ENCODE measurements around the gene RPS10. TPM values are rescaled to one million over a fixed set of nuclear protein-coding genes. Genes with fewer than 3 reads are reported as not detected.

Gene RPS10
- total and polyA plus RNA-seq, 2 of the 8 experiments (the other 6 are each of a cell fraction or from before 2014, with no cell fraction given) = 2,408 to 11,142 TPM

- peaks cover 5% of the 10 kb centered on the region; the same call in 1 of the 2 replicates for H3K23me2 ChIP-seq (ENCODE audit: low read depth, low read length)
- peak overlapping the region; percentile 96 for H3K18ac ChIP-seq (ENCODE audit: extremely low read depth, low read length)
- H2BK120ac ChIP-seq (replicated peaks; ENCODE audit: low read depth, low read length) = no peak overlapping the region
- H3K36me3 ChIP-seq (ENCODE audit: control insufficient read depth in 2 of 4, insufficient read depth in 4 of 4, low read length in 3 of 4) = peaks cover 32 to 53% (median 43%) of the 10 kb centered on the region in 4 experiments
- H2BK12ac ChIP-seq (ENCODE audit: low read depth, low read length) = no peak overlapping the region
- H3K79me1 ChIP-seq (ENCODE audit: low read depth, low read length) = no peaks in the 10 kb centered on the region
- peaks cover 3 to 40% of the 10 kb centered on the region in 2 experiments for H3K79me2 ChIP-seq (ENCODE audit: control insufficient read depth in 1 of 2, insufficient read depth in 2 of 2, low read length in 2 of 2)
- DNase-seq (ENCODE audit: low read depth in 1 of 2, low spot score in 2 of 2) (no peak), FAIRE-seq (no peak)
- peak overlapping the region; percentile 92 for H2BK5ac ChIP-seq (ENCODE audit: low read depth, low read length)
- peak overlapping the region; percentile 91 for H3K56ac ChIP-seq (replicated peaks; ENCODE audit: insufficient read length, low read depth, low read length)
- no peaks in the 10 kb centered on the region; a peak in 1 of 4 replicates for H3K9me3 ChIP-seq (ENCODE audit: insufficient read depth in 2 of 2, low read depth in 1 of 2, low read length in 1 of 2)
- ChIA-PET POLR2A (ENCODE audit: partially characterized antibody) (interaction anchor here (0.7 to 12.2 kb wide), 29 partner anchors 12 to 464 kb away, joined by 3 to 256 read pairs (median 6); partner anchors contain the start of genes ANKS1A, BLTP3A, HMGA1 and NUDT3), CTCF (ENCODE audit: partially characterized antibody) (interaction anchor here (1.5 to 1.8 kb wide), 2 partner anchors 10 to 175 kb away, joined by 4 read pairs; no protein-coding TSS in a partner anchor)
- peaks cover 8% of the 10 kb centered on the region in 2 experiments for H4K20me1 ChIP-seq (replicated peaks in 1 of 2; ENCODE audit: control insufficient read depth in 1 of 2, insufficient read depth in 2 of 2, low read length in 2 of 2)
- H3K4me3 ChIP-seq (ENCODE audit: extremely low read depth in 1 of 4, insufficient read depth in 2 of 4, low read depth in 3 of 4, low read length in 4 of 4) = peak overlapping the region; percentile 91 to 99 (median 95)
- H3K4me1 ChIP-seq (replicated peaks in 1 of 4; ENCODE audit: control insufficient read depth in 3 of 4, insufficient read depth in 4 of 4, low read length in 3 of 4) = peaks cover 0 to 11% (median 4%) of the 10 kb centered on the region in 4 experiments; a peak in 5 of 7 replicates
- no peak overlapping the region for H3K23ac ChIP-seq (ENCODE audit: insufficient read length)
- H3K27ac ChIP-seq (ENCODE audit: low read depth, low read length) = peak overlapping the region; percentile 92
- H4K8ac ChIP-seq (ENCODE audit: extremely low read depth, insufficient read depth, low read length) = peak overlapping the region; percentile 98; the same call in 1 of the 2 replicates
- no peak overlapping the region for H3K14ac ChIP-seq (ENCODE audit: insufficient read length)
- H2AFZ ChIP-seq (ENCODE audit: low read length) = no peak overlapping the region
- peak overlapping the region; percentile 68 for H4K5ac ChIP-seq (ENCODE audit: insufficient read length, low read depth, low read length)
- no peak overlapping the region for H2BK15ac ChIP-seq (ENCODE audit: low read length)
- no peaks in the 10 kb centered on the region for H3K27me3 ChIP-seq (replicated peaks in 1 of 4; ENCODE audit: control insufficient read depth in 3 of 4, extremely low read depth in 1 of 4, insufficient read depth in 3 of 4, low read length in 3 of 4)
- peak overlapping the region; percentile 87 for H3K4ac ChIP-seq (replicated peaks; ENCODE audit: insufficient read length, low read depth, low read length)
- H2BK20ac ChIP-seq (ENCODE audit: low read length) = no peak overlapping the region
- H3K9ac ChIP-seq (replicated peaks in 1 of 4; ENCODE audit: extremely low read depth in 1 of 4, low read depth in 3 of 4, low read length in 3 of 4) = peak overlapping the region; percentile 96 to 100 (median 99)
- peak overlapping the region; percentile 84 to 95 for H3K4me2 ChIP-seq (ENCODE audit: insufficient read depth in 1 of 2, low read depth in 2 of 2, low read length in 2 of 2)
- 18% methylated on average over 10 of the region's 10 CpGs; no CpG with 5 or more reads in 1 of the 2 experiments for WGBS, 2 experiments (ENCODE audit: extremely low coverage in 1 of 2, insufficient coverage in 1 of 2, insufficient read length in 1 of 2, insufficient replicate concordance in 2 of 2, low coverage in 1 of 2, low lambda C conversion rate in 2 of 2, missing lambda C conversion rate in 1 of 2)
- H4K91ac ChIP-seq (replicated peaks; ENCODE audit: insufficient read length, low read length) = peak overlapping the region; percentile 95
- H2AK5ac ChIP-seq (ENCODE audit: low read depth, low read length) = peak overlapping the region; percentile 97; the same call in 1 of the 2 replicates
- no peak for TF ChIP-seq TBP (IDR thresholded peaks at IDR 0.05; ENCODE audit: low read depth, low read length)
- TF ChIP-seq POLR2A (IDR thresholded peaks at IDR 0.05; ENCODE audit: control extremely low read depth in 1 of 2, low read depth in 2 of 2, low read length in 2 of 2) = peak in 1 of 2 experiments; percentile 18; a peak in 1 of 3 replicates
These were observed 754 bp downstream of the RPS10 start for GRCh38 chr6:34425132-34425497.
